ENCODE measurements around the gene ANXA2R. TPM values are rescaled to one million over a fixed set of nuclear protein-coding genes. Genes with fewer than 3 reads are reported as not detected.
A peak's percentile ranks its signal among the peaks of the same experiment; 100 is the strongest.

The ANXA2R gene
- total RNA-seq, 2 experiments from 2014 or later, result 11.4 to 13.5 TPM

DNA sequence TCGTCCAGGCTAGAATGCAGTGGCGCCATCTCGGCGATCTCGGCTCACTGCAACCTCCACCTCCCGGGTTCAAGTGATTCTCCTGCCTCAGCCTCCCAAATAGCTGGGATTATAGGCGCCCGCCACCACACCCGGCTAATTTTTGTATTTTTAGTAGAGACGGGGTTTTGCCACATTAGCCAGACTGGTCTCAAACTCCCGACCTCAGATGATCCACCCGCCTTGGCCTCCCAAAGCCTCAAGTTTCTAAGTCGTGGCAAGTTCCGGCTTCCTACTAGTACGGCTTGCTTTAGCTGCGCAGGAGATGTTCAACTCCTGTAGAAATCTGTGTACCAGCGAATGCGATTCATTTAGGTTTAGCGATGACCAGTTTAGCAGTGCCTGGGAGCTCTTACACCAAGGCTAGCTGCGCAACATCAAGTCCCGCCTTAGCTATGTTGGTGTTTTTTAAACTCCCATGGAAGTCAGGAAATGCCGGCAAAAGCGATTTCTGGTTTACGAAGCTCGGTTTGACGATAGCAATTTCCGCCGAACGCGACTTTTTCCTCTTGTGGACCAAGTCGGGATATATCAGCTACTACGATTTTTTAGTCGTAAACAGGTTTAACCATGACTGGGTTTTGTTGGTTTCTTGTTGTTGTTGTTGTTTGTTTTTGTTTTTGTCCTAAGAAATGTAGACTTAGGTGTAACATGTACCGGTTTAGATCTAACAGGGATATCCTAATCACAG, 46.4 kb downstream of the ANXA2R start:
- Histone ChIP-seq H2AFZ (ENCODE audit: low read length) (peak overlapping the region; percentile 63; the same call in 1 of the 2 replicates), H3K36me3 (ENCODE audit: insufficient read depth, low read length) (no peaks in the 10 kb centered on the region), H3K27ac (ENCODE audit: low read depth, low read length, poor library complexity, severe bottlenecking) (peak overlapping the region; percentile 63), H3K9me2 (ENCODE audit: insufficient read depth, low read length) (no peaks in the 10 kb centered on the region), H3K4me1 (ENCODE audit: insufficient read depth, low read length, poor library complexity, severe bottlenecking) (peaks cover 30% of the 10 kb centered on the region), H3K4me3 (ENCODE audit: low read depth, low read length, poor library complexity, severe bottlenecking) (peak overlapping the region; percentile 79), H3K79me2 (ENCODE audit: insufficient read depth, low read depth, low read length) (no peaks in the 10 kb centered on the region), H3K9me3 (ENCODE audit: low read length) (peaks cover 9% of the 10 kb centered on the region; the same call in 1 of the 2 replicates), H4K20me1 (ENCODE audit: insufficient read depth, low read length) (no peaks in the 10 kb centered on the region), H3K4me2 (ENCODE audit: low read length) (peak overlapping the region; percentile 88)
- intact Hi-C loops (cut with micrococcal nuclease; ENCODE audit: unreplicated experiment), result loop anchor here (1.0 to 10.0 kb wide), 6 partner anchors 41 to 491 kb away; partner anchors contain the start of genes ANXA2R, TMEM267 and ZNF131
- TF ChIP-seq, protein P1, sequence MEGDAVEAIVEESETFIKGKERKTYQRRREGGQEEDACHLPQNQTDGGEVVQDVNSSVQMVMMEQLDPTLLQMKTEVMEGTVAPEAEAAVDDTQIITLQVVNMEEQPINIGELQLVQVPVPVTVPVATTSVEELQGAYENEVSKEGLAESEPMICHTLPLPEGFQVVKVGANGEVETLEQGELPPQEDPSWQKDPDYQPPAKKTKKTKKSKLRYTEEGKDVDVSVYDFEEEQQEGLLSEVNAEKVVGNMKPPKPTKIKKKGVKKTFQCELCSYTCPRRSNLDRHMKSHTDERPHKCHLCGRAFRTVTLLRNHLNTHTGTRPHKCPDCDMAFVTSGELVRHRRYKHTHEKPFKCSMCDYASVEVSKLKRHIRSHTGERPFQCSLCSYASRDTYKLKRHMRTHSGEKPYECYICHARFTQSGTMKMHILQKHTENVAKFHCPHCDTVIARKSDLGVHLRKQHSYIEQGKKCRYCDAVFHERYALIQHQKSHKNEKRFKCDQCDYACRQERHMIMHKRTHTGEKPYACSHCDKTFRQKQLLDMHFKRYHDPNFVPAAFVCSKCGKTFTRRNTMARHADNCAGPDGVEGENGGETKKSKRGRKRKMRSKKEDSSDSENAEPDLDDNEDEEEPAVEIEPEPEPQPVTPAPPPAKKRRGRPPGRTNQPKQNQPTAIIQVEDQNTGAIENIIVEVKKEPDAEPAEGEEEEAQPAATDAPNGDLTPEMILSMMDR (conservative IDR thresholded peaks at IDR 0.05; ENCODE audit: low read length), result no peak; the same call in 1 of the 2 replicates
- TF ChIP-seq EZH2phosphoT487 (IDR thresholded peaks at IDR 0.05; ENCODE audit: borderline replicate concordance, low read depth, low read length), result peak; percentile 25
- POLR2A ChIA-PET, result interaction anchor here (0.6 to 6.6 kb wide), 12 partner anchors 14 to 316 kb away, joined by 3 to 71 read pairs (median 4); partner anchors contain the start of gene ZNF131
- CTCF ChIA-PET (ENCODE audit: unreplicated experiment), result interaction anchor here (0.8 to 1.3 kb wide), 3 partner anchors 25 to 48 kb away, joined by 3 to 4 read pairs (median 4); no protein-coding TSS in a partner anchor
- DNase-seq (ENCODE audit: low spot score), result peak; percentile 46
- BruUV-seq (replicated peaks), result TSS peak; percentile 58

DNA sequence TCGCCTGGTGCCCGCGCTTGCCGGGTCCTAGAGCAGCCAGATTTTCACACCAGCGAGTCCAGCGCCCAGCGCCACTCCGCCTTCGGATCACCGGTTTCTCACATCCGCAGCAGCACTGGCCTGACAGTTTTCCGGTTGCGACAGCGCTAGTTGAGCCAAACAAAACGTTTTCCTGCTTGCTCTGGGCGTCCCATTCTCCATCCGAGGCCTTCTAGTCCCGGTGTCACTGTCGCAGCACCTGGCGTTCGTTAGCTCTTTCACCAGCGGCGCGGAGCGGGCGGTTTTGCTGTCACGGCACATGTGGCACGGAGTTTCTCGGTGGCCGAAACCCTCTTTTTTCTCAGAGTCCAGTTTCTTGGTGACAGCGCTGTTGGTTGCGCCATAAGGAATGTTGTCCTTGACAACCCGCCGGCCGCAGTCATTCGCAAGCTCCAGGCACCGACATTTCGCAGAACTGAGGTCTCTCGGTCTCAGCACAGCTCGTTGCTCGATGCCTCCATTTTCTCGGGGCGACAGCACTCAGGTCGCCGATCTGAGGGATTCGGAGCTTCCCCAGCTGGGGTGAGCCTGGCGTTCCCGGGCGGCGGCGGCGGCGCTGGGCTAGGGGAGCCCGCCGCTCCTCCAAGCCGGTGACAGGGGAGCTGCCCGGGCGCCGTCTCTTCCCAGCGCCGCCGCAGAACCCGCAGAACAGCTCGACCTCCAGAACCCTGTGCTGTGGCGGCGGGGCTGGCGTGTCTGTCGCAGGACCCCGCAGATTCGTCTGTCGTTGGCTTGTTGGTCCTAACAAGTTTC, 47.8 kb downstream of the ANXA2R start:
- BruUV-seq (replicated peaks), result no TSS peak
- H3K79me2 ChIP-seq (ENCODE audit: insufficient read depth, low read depth, low read length), result no peaks in the 10 kb centered on the region
- no peak overlapping the region for H3K27ac ChIP-seq (ENCODE audit: low read depth, low read length, poor library complexity, severe bottlenecking)
- no peaks in the 10 kb centered on the region for H3K36me3 ChIP-seq (ENCODE audit: insufficient read depth, low read length)
- CTCF ChIA-PET (ENCODE audit: unreplicated experiment), result interaction anchor here (0.6 kb wide), 1 partner anchor 49 kb away, joined by 3 read pairs; no protein-coding TSS in a partner anchor
- peak overlapping the region; percentile 85 for H2AFZ ChIP-seq (ENCODE audit: low read length)
- H3K9me2 ChIP-seq (ENCODE audit: insufficient read depth, low read length), result no peaks in the 10 kb centered on the region
- H3K4me3 ChIP-seq (ENCODE audit: low read depth, low read length, poor library complexity, severe bottlenecking), result peak overlapping the region; percentile 79
- H3K4me1 ChIP-seq (ENCODE audit: insufficient read depth, low read length, poor library complexity, severe bottlenecking), result peaks cover 30% of the 10 kb centered on the region
- DNase-seq (ENCODE audit: low spot score), result no peak
- intact Hi-C loops (cut with micrococcal nuclease; ENCODE audit: unreplicated experiment), result loop anchor here (2.0 to 10.0 kb wide), 4 partner anchors 39 to 493 kb away; partner anchors contain the start of genes TMEM267 and ZNF131
- TF ChIP-seq, protein P1 (conservative IDR thresholded peaks at IDR 0.05; ENCODE audit: low read length), result no peak
- peak; percentile 88; the same call in 1 of the 2 replicates for TF ChIP-seq EZH2phosphoT487 (IDR thresholded peaks at IDR 0.05; ENCODE audit: borderline replicate concordance, low read depth, low read length)
- peak overlapping the region; percentile 88 for H3K4me2 ChIP-seq (ENCODE audit: low read length)
- no peaks in the 10 kb centered on the region for H4K20me1 ChIP-seq (ENCODE audit: insufficient read depth, low read length)
- POLR2A ChIA-PET, result interaction anchor here (1.1 to 6.6 kb wide), 2 partner anchors 16 to 49 kb away, joined by 5 to 71 read pairs; no protein-coding TSS in a partner anchor
- peaks cover 16% of the 10 kb centered on the region; the same call in 1 of the 2 replicates for H3K9me3 ChIP-seq (ENCODE audit: low read length)
